Limb (tissue), 2 donors: ENCODE measurements around the gene ZNF385B.

ENCODE experiments used
- DNase-seq, 2 donors: peaks; one replicate each; pipeline ENCODE4 v3.0.0-alpha.2; 2016; ENCODE audit errors: extremely low spot score in 2 of 2

ZNF385B gene

GRCh38 chr2:179746981-179747380, 114.4 kb downstream of the ZNF385B start:
- no peak for DNase-seq

- DNase-seq: no peak
Observed at GRCh38 chr2:179745635-179746256, 115.7 kb downstream of the ZNF385B start.

GRCh38 chr2:179744401-179744800, 117.0 kb downstream of the ZNF385B start:
- DNase-seq: no peak

- DNase-seq: no peak
Observed at GRCh38 chr2:179741317-179741716, 120.1 kb downstream of the ZNF385B start.

- DNase-seq: no peak
Observed at GRCh38 chr2:179729966-179730365, 131.4 kb downstream of the ZNF385B start.

GRCh38 chr2:179726461-179727180, 134.8 kb downstream of the ZNF385B start:
- no peak for DNase-seq

- no peak for DNase-seq
Observed at GRCh38 chr2:179724403-179724802, 137.0 kb downstream of the ZNF385B start.

GRCh38 chr2:179720173-179720772, 141.1 kb downstream of the ZNF385B start:
- no peak for DNase-seq

GRCh38 chr2:179715871-179716270, 145.5 kb downstream of the ZNF385B start:
- no peak for DNase-seq

- no peak for DNase-seq
Observed at GRCh38 chr2:179715196-179715595, 146.2 kb downstream of the ZNF385B start.

GRCh38 chr2:179712825-179713224, 148.6 kb downstream of the ZNF385B start:
- no peak for DNase-seq

GRCh38 chr2:179711375-179711774, 150.0 kb downstream of the ZNF385B start:
- no peak for DNase-seq

GRCh38 chr2:179703702-179704101, 157.7 kb downstream of the ZNF385B start:
- DNase-seq: no peak

GRCh38 chr2:179702912-179703311, 158.5 kb downstream of the ZNF385B start:
- no peak for DNase-seq

- no peak for DNase-seq
Observed at GRCh38 chr2:179701524-179702110, 159.8 kb downstream of the ZNF385B start.

GRCh38 chr2:179695486-179695885, 165.9 kb downstream of the ZNF385B start:
- no peak for DNase-seq

GRCh38 chr2:179694963-179695362, 166.4 kb downstream of the ZNF385B start:
- DNase-seq: no peak

GRCh38 chr2:179692610-179693009, 168.8 kb downstream of the ZNF385B start:
- no peak for DNase-seq

GRCh38 chr2:179692043-179692442, 169.4 kb downstream of the ZNF385B start:
- no peak for DNase-seq

- no peak for DNase-seq
Observed at GRCh38 chr2:179691235-179691634, 170.2 kb downstream of the ZNF385B start.

GRCh38 chr2:179686718-179687342, 174.6 kb downstream of the ZNF385B start:
- no peak for DNase-seq

- DNase-seq: no peak
Observed at GRCh38 chr2:179686069-179686468, 175.3 kb downstream of the ZNF385B start.
